ENCODE results near the gene USP10.

The USP10 gene

DNA sequence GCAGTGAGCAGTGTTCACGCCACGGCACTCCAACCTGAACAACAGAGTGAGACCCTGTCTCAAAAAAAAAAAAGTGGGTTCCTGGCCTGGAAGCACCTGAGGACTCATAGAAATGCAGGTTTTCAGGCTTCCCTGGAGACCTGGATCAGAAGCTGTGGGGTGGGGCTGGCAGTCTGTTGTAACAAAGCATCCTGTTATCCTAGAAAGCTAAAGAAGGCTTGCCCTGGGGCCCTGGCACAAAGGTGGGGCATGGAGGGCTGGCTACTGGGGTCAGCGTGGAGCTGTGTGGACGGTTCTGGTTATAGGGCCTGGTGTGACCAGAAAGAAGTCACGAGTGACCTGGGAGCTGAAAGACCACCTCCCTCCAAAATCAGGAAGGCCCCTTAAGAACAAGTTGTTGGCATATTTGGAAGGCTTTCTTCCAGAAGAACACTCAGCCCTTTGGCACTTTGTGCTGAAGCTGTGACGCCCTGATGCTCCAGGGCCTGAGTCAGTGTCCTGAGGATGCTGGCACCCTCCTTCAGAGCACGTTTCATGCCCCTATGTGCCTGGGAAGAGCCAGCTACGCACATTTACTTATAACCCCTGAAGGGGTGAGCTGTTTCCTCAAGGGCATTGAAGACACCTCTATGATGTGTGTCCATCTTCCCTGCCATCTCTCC, 126.2 kb downstream of the USP10 start:
- peak; percentile 20 for DNase-seq (ENCODE audit: low read depth, low spot score)
- no peak overlapping the region for H3K4me3 ChIP-seq (ENCODE audit: low read depth, low read length)
- in situ Hi-C loops (cut with HindIII; ENCODE audit: low sequenced_read_pairs): no loop called here
- TF ChIP-seq, protein P1, sequence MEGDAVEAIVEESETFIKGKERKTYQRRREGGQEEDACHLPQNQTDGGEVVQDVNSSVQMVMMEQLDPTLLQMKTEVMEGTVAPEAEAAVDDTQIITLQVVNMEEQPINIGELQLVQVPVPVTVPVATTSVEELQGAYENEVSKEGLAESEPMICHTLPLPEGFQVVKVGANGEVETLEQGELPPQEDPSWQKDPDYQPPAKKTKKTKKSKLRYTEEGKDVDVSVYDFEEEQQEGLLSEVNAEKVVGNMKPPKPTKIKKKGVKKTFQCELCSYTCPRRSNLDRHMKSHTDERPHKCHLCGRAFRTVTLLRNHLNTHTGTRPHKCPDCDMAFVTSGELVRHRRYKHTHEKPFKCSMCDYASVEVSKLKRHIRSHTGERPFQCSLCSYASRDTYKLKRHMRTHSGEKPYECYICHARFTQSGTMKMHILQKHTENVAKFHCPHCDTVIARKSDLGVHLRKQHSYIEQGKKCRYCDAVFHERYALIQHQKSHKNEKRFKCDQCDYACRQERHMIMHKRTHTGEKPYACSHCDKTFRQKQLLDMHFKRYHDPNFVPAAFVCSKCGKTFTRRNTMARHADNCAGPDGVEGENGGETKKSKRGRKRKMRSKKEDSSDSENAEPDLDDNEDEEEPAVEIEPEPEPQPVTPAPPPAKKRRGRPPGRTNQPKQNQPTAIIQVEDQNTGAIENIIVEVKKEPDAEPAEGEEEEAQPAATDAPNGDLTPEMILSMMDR (IDR thresholded peaks at IDR 0.05; ENCODE audit: low read depth, low read length): no peak

DNA sequence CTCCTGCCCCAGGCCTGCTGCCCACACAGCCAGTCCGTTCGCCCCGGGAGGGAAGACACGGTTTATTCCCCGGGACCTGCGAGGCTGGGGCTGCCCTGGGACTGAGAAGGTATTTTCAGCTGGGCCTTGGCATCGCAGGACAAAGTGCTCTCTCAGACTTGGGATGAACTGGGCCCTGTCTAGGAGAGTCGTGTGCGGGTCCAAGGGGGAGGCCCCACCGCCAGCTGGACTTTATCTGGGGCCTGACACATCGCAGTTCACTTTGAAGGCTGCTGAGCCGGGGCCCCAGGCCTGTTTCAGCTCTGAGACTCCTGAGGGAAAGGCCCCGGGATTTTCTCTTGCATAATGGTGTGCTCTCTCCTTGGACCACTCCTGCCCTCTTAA, 126.8 kb downstream of the USP10 start:
- no peak overlapping the region for H3K4me3 ChIP-seq (ENCODE audit: low read depth, low read length)
- DNase-seq (ENCODE audit: low read depth, low spot score): no peak
- TF ChIP-seq, protein P1 (IDR thresholded peaks at IDR 0.05; ENCODE audit: low read depth, low read length): no peak
- in situ Hi-C loops (cut with HindIII; ENCODE audit: low sequenced_read_pairs): no loop called here

DNA sequence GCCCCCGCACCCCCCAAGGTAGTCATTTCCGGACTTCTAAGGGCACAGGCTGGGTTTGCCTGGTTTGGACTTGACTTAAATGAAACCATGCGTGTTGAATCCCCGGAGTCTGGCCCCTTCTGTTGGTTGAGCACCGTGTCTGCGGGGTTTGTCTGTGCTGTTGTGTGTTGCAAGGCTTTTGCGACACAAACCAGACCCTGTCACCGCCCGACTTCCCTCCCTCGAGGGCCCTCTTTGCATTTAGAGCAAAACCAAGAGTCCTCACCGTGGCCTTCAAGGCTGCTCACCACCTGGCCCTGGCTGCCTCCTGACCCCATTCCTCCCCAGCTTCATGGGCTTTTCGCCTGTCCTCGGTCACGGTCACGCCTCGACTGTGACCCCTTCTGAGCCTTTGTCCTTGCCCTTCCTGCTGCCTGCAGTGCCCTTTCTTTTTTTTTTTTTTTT, 127.4 kb downstream of the USP10 start:
- no peak for DNase-seq (ENCODE audit: low read depth, low spot score)
- TF ChIP-seq, protein P1 (IDR thresholded peaks at IDR 0.05; ENCODE audit: low read depth, low read length): no peak
- no peak overlapping the region for H3K4me3 ChIP-seq (ENCODE audit: low read depth, low read length)
- in situ Hi-C loops (cut with HindIII; ENCODE audit: low sequenced_read_pairs): no loop called here

DNA sequence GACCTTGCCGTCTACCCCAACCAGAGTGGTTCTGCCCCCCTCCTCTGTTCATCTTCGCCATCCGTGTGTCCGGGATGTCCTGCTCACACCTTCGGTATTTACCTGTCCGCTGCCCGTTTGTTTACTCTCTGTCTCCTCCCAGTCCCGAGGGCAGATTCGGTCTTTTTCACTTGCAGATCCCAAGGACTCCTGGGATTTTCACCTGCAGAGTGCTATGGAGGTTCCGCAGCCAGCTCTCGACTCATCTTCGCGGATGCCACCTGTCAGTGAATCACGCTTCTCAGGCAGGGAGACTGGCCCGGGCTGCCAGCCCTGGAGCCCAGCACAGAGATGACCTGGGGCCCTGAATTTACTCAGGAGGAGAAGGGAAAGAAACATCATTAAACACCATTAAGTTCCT, 128.1 kb downstream of the USP10 start:
- TF ChIP-seq, protein P1 (IDR thresholded peaks at IDR 0.05; ENCODE audit: low read depth, low read length): no peak
- no peak overlapping the region for H3K4me3 ChIP-seq (ENCODE audit: low read depth, low read length)
- DNase-seq (ENCODE audit: low read depth, low spot score): no peak
- in situ Hi-C loops (cut with HindIII; ENCODE audit: low sequenced_read_pairs): no loop called here

DNA sequence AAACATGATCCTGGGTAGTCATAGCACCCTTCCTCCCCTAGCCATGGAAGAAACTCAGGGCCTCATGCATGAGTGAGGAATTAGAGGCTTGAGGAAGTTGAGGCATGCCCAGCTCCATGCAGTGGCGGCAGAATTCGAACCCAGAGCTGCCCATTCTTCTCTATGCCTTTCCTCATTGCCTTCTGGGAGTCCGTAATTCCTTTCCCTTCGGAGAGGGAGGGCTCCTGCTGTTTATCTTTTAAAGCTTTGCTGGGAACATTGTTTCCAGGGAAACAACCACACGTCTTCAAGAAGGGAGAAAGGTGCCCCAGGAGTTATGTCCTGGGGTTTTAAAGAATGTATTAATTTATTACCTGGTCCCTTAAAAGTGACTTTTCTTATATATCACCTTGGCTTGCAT, 128.5 kb downstream of the USP10 start:
- DNase-seq (ENCODE audit: low read depth, low spot score): no peak
- TF ChIP-seq, protein P1 (IDR thresholded peaks at IDR 0.05; ENCODE audit: low read depth, low read length): no peak
- H3K4me3 ChIP-seq (ENCODE audit: low read depth, low read length): no peak overlapping the region
- in situ Hi-C loops (cut with HindIII; ENCODE audit: low sequenced_read_pairs): no loop called here

All from astrocyte of the spinal cord (primary cell).